Osteoblast (primary cell): ENCODE results near the gene CROCC2. TPM values are rescaled to one million over a fixed set of nuclear protein-coding genes. Genes with fewer than 3 reads are reported as not detected.
A peak's percentile ranks its signal among the peaks of the same experiment; 100 is the strongest.

Experiments used
- DNase-seq: peaks from one replicate; pipeline ENCODE4 v3.0.0; 2011; ENCODE audit warnings: low spot score, mixed read lengths; ENCODE audit not compliant: insufficient read length; ENCODE audit errors: missing footprints
- H2AFZ ChIP-seq: 2 replicates; pipeline ENCODE4 v1.6.0; 2011; ENCODE audit warnings: mild to moderate bottlenecking, low read length
- H3K27ac ChIP-seq: 2 replicates; pipeline ENCODE4 v1.5.1; 2011; ENCODE audit warnings: mild to moderate bottlenecking, low read depth, low read length, moderate library complexity
- H3K27me3 ChIP-seq: 2 replicates; pipeline ENCODE4 v1.6.0; 2012; ENCODE audit warnings: mild to moderate bottlenecking, control low read depth, inconsistent platforms, low read length, moderate library complexity; ENCODE audit not compliant: insufficient read depth
- H3K36me3 ChIP-seq: 2 replicates; pipeline ENCODE4 v1.5.1; 2011; ENCODE audit warnings: mild to moderate bottlenecking, low read length, control low read depth, moderate library complexity; ENCODE audit not compliant: insufficient read depth
- H3K4me1 ChIP-seq: 2 replicates; pipeline ENCODE4 v1.5.1; 2011; ENCODE audit warnings: mild to moderate bottlenecking, low read length, control low read depth, moderate library complexity; ENCODE audit not compliant: insufficient read depth
- H3K4me2 ChIP-seq: 2 replicates; pipeline ENCODE4 v1.6.0; 2011; ENCODE audit warnings: mild to moderate bottlenecking, low read length; ENCODE audit not compliant: insufficient read depth
- H3K4me3 ChIP-seq: fragments of 200-600 bp; sonication (generic); 3 replicates; pipeline ENCODE4 v1.5.1; 2012; ENCODE audit warnings: mild to moderate bottlenecking, low read length, inconsistent platforms; ENCODE audit not compliant: insufficient read depth
- H3K79me2 ChIP-seq: 2 replicates; pipeline ENCODE4 v1.6.0; 2012; ENCODE audit warnings: mild to moderate bottlenecking, low read length, control low read depth, inconsistent platforms; ENCODE audit not compliant: insufficient read depth
- H3K9me3 ChIP-seq: 2 replicates; pipeline ENCODE4 v1.5.1; 2011; ENCODE audit warnings: low read depth, low read length, control low read depth
- H4K20me1 ChIP-seq: 2 replicates; pipeline ENCODE4 v1.6.0; 2012; ENCODE audit warnings: mild to moderate bottlenecking, low read length, control low read depth; ENCODE audit not compliant: insufficient read depth
- total RNA-seq: library from RNA; depleted of rRNA; stranded (reverse); fragments of >200 nt; gene quantifications from 2 replicates; pipeline ENCODE4 v1.2.3, GENCODE V29; 2012
- TF ChIP-seq, protein P1 (sequence below): IDR thresholded peaks from 2 replicates; pipeline ENCODE4 v1.5.1; 2011; ENCODE audit warnings: mild to moderate bottlenecking, low read depth, low read length, moderate library complexity; ENCODE audit errors: extremely low read depth

CROCC2 gene
- total RNA-seq, 1 donor: under 0.01 TPM

DNA sequence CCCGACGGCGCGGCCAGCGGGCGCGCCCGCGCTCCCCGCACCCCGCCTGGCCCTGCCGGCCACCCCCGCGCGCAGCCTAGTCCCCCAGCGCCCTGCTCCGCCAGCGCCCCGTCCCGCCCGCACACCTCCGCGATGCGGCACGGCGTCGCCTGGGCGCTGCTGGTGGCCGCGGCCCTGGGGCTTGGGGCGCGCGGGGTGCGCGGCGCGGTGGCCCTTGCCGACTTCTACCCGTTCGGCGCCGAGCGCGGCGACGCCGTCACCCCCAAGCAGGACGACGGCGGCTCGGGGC is 92.5 kb downstream of the CROCC2 start:
- Histone ChIP-seq H4K20me1 (peaks cover 35% of the 10 kb centered on the region), H3K27ac (no peak overlapping the region), H3K4me3 (peak overlapping the region; percentile 78), H3K79me2 (peaks cover 15% of the 10 kb centered on the region), H3K4me1 (peaks cover 10% of the 10 kb centered on the region), H3K4me2 (peak overlapping the region; percentile 61), H2AFZ (no peak overlapping the region), H3K27me3 (no peaks in the 10 kb centered on the region), H3K9me3 (peaks cover 5% of the 10 kb centered on the region), H3K36me3 (peaks cover 23% of the 10 kb centered on the region)
- no peak for DNase-seq
- TF ChIP-seq, protein P1, sequence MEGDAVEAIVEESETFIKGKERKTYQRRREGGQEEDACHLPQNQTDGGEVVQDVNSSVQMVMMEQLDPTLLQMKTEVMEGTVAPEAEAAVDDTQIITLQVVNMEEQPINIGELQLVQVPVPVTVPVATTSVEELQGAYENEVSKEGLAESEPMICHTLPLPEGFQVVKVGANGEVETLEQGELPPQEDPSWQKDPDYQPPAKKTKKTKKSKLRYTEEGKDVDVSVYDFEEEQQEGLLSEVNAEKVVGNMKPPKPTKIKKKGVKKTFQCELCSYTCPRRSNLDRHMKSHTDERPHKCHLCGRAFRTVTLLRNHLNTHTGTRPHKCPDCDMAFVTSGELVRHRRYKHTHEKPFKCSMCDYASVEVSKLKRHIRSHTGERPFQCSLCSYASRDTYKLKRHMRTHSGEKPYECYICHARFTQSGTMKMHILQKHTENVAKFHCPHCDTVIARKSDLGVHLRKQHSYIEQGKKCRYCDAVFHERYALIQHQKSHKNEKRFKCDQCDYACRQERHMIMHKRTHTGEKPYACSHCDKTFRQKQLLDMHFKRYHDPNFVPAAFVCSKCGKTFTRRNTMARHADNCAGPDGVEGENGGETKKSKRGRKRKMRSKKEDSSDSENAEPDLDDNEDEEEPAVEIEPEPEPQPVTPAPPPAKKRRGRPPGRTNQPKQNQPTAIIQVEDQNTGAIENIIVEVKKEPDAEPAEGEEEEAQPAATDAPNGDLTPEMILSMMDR: no peak

DNA sequence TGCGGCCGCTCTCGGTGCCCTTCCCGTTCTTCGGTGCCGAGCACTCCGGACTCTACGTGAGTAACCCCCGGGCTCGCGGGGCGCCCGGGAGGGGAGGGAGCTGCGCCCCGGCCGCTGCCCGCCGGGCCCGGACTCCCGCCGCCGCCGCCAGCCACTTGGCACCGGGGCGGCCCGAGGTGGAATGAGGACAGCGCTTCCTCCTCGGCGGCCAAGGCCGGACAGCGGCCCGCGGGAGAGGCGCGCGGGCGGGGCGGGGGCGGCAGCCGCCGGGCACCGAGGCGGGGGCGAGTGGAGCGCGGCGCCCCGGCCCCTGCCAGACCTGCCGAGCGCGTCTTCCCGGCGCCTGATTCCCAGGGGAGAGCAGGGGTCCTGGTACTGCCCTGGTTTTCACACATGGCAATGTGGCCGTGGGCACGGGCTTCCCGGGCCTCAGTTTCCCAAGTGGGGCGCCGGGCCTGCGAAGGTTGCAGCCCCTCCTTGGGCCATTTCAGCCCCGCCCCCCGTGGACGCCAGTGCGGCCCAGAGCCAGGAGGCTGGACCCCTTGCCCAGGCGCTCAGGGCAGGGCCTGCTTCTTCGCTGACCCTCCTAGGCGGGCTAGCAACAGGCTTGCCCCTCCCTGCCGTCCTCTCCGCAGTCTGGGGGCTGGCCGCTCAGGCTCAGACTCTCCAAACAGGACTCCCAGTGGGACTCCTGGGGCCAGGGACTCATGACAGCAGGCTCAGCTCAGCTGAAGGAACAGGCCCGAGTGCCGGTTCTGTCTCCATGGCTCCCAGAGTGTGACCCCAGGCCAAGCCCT is 93.1 kb downstream of the CROCC2 start:
- TF ChIP-seq, protein P1: no peak
- Histone ChIP-seq H3K9me3 (peaks cover 9% of the 10 kb centered on the region), H3K27ac (no peak overlapping the region), H3K36me3 (peaks cover 28% of the 10 kb centered on the region), H3K79me2 (peaks cover 20% of the 10 kb centered on the region), H2AFZ (no peak overlapping the region), H3K4me1 (peaks cover 10% of the 10 kb centered on the region), H3K4me3 (peak overlapping the region; percentile 78), H4K20me1 (peaks cover 39% of the 10 kb centered on the region), H3K27me3 (no peaks in the 10 kb centered on the region), H3K4me2 (peak overlapping the region; percentile 68)
- peak; percentile 94 for DNase-seq

DNA sequence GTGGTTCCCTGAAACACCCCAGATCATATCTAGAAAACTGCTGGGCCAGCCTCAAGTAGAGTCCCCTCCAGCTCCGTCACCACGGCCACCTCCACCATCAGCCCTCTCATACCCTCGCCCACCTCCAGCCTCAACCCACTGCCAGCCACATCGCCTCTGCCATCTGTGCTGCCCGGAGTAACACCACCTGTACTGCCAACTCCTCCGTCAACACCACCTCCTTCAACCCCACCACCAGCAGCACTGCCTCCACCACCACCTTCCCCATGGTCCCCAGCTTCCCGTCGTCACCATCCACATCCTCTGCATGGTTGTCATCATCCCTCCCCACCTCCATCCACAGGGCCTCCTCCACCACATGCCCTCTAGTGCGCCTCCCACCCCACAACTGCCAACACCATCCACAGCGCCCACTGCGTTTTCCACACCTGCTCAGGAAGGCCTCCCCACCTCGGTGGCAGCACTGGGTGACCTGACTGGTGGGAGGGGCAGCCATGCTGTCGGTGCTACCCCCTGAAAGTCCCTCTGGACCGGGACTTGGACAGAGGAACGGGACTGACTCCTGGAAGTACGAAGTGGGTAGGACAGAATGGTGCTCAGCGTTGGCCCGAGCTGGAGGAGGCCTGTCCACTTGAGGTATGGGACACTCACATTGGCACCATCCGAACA is 93.9 kb downstream of the CROCC2 start:
- Histone ChIP-seq H3K4me1 (peaks cover 10% of the 10 kb centered on the region), H3K79me2 (peaks cover 20% of the 10 kb centered on the region), H2AFZ (no peak overlapping the region)

More for the DNA sequence above, 93.9 kb downstream of the CROCC2 start:
- H3K36me3 ChIP-seq: peaks cover 28% of the 10 kb centered on the region
- H3K27ac ChIP-seq: no peak overlapping the region
- H3K9me3 ChIP-seq: peaks cover 9% of the 10 kb centered on the region
- TF ChIP-seq, protein P1: no peak
- peaks cover 39% of the 10 kb centered on the region for H4K20me1 ChIP-seq
- peak; percentile 78 for DNase-seq
- H3K27me3 ChIP-seq: no peaks in the 10 kb centered on the region
- H3K4me3 ChIP-seq: peak overlapping the region; percentile 78
- peak overlapping the region; percentile 68 for H3K4me2 ChIP-seq
